ENCODE data around the gene CEP128.
A peak's percentile ranks its signal among the peaks of the same experiment; 100 is the strongest.

Gene CEP128

GRCh38 chr14:80664576-80664975 lies 277.0 kb downstream of the CEP128 start:
- no peak for DNase-seq (ENCODE audit: low spot score)

- DNase-seq (ENCODE audit: low spot score) = no peak
Measured at GRCh38 chr14:80663541-80663940, 278.0 kb downstream of the CEP128 start.

- DNase-seq (ENCODE audit: low spot score) = no peak
Measured at GRCh38 chr14:80659783-80660182, 281.8 kb downstream of the CEP128 start.

- DNase-seq (ENCODE audit: low spot score) = peak; percentile 69
Measured at GRCh38 chr14:80658733-80659132, 282.8 kb downstream of the CEP128 start.

GRCh38 chr14:80658155-80658554 lies 283.4 kb downstream of the CEP128 start:
- peak; percentile 9 for DNase-seq (ENCODE audit: low spot score)

GRCh38 chr14:80653956-80654355 lies 287.6 kb downstream of the CEP128 start:
- DNase-seq (ENCODE audit: low spot score) = no peak

- DNase-seq (ENCODE audit: low spot score) = no peak
Measured at GRCh38 chr14:80645667-80646413, 295.7 kb downstream of the CEP128 start.

- no peak for DNase-seq (ENCODE audit: low spot score)
Measured at GRCh38 chr14:80644826-80645225, 296.7 kb downstream of the CEP128 start.

- DNase-seq (ENCODE audit: low spot score) = no peak
Measured at GRCh38 chr14:80638620-80639515, 302.7 kb downstream of the CEP128 start.

- no peak for DNase-seq (ENCODE audit: low spot score)
Measured at GRCh38 chr14:80637756-80638619, 303.6 kb downstream of the CEP128 start.

- no peak for DNase-seq (ENCODE audit: low spot score)
Measured at GRCh38 chr14:80636071-80636470, 305.5 kb downstream of the CEP128 start.

GRCh38 chr14:80634106-80634758 lies 307.3 kb downstream of the CEP128 start:
- no peak for DNase-seq (ENCODE audit: low spot score)

GRCh38 chr14:80629606-80630005 lies 311.9 kb downstream of the CEP128 start:
- DNase-seq (ENCODE audit: low spot score) = no peak

- no peak for DNase-seq (ENCODE audit: low spot score)
Measured at GRCh38 chr14:80628547-80628946, 313.0 kb downstream of the CEP128 start.

- no peak for DNase-seq (ENCODE audit: low spot score)
Measured at GRCh38 chr14:80627745-80628144, 313.8 kb downstream of the CEP128 start.

- DNase-seq (ENCODE audit: low spot score) = no peak
Measured at GRCh38 chr14:80624581-80624980, 317.0 kb downstream of the CEP128 start.

- no peak for DNase-seq (ENCODE audit: low spot score)
Measured at GRCh38 chr14:80621701-80622100, 319.8 kb downstream of the CEP128 start.

GRCh38 chr14:80620434-80620833 lies 321.1 kb downstream of the CEP128 start:
- DNase-seq (ENCODE audit: low spot score) = no peak

GRCh38 chr14:80618751-80619329 lies 322.7 kb downstream of the CEP128 start:
- DNase-seq (ENCODE audit: low spot score) = no peak

GRCh38 chr14:80615831-80616230 lies 325.7 kb downstream of the CEP128 start:
- no peak for DNase-seq (ENCODE audit: low spot score)

GRCh38 chr14:80609055-80609454 lies 332.5 kb downstream of the CEP128 start:
- no peak for DNase-seq (ENCODE audit: low spot score)

All from putamen (tissue), 1 donor.